NB4 (cell line): ENCODE results near the gene MARK2.

Experiments
- DNase-seq: peaks from one replicate; pipeline ENCODE4 v3.0.0; 2010; ENCODE audit warnings: low read depth
- H3K4me3 ChIP-seq: one replicate; pipeline ENCODE4 v1.5.1; 2011; ENCODE audit warnings: mild to moderate bottlenecking, low read depth, low read length, moderate library complexity
- MAX ChIP-seq: IDR thresholded peaks from 2 replicates; pipeline ENCODE4 v1.6.1; 2011; ENCODE audit warnings: low read depth, low read length
- MYC ChIP-seq: IDR thresholded peaks from 2 replicates; pipeline ENCODE4 v1.6.1; 2011; ENCODE audit warnings: low read depth, low read length
- POLR2A ChIP-seq: IDR thresholded peaks from 2 replicates; pipeline ENCODE4 v1.6.1; 2011; ENCODE audit warnings: mild to moderate bottlenecking; ENCODE audit not compliant: insufficient read length; ENCODE audit errors: extremely low read depth
- TF ChIP-seq, protein P1 (sequence below): IDR thresholded peaks from one replicate; pipeline ENCODE4 v1.5.1; 2012; ENCODE audit warnings: low read depth, low read length

The MARK2 gene

GRCh38 chr11:63873311-63873710 lies 34.4 kb downstream of the MARK2 start:
- no peak for TF ChIP-seq MAX
- no peak for TF ChIP-seq POLR2A
- TF ChIP-seq, protein P1, sequence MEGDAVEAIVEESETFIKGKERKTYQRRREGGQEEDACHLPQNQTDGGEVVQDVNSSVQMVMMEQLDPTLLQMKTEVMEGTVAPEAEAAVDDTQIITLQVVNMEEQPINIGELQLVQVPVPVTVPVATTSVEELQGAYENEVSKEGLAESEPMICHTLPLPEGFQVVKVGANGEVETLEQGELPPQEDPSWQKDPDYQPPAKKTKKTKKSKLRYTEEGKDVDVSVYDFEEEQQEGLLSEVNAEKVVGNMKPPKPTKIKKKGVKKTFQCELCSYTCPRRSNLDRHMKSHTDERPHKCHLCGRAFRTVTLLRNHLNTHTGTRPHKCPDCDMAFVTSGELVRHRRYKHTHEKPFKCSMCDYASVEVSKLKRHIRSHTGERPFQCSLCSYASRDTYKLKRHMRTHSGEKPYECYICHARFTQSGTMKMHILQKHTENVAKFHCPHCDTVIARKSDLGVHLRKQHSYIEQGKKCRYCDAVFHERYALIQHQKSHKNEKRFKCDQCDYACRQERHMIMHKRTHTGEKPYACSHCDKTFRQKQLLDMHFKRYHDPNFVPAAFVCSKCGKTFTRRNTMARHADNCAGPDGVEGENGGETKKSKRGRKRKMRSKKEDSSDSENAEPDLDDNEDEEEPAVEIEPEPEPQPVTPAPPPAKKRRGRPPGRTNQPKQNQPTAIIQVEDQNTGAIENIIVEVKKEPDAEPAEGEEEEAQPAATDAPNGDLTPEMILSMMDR, result no peak
- TF ChIP-seq MYC, result no peak
- peak; percentile 30 for DNase-seq
- H3K4me3 ChIP-seq, result no peak overlapping the region

GRCh38 chr11:63874511-63874910 lies 35.6 kb downstream of the MARK2 start:
- no peak for DNase-seq
- H3K4me3 ChIP-seq, result no peak overlapping the region
- TF ChIP-seq MAX (no peak), POLR2A (no peak), MYC (no peak)
- TF ChIP-seq, protein P1, result no peak

GRCh38 chr11:63875506-63876065 lies 36.7 kb downstream of the MARK2 start:
- H3K4me3 ChIP-seq, result no peak overlapping the region
- no peak for DNase-seq
- TF ChIP-seq MAX, result no peak
- no peak for TF ChIP-seq POLR2A
- TF ChIP-seq MYC, result no peak
- TF ChIP-seq, protein P1, result no peak

- H3K4me3 ChIP-seq, result no peak overlapping the region
- no peak for TF ChIP-seq MAX
- no peak for TF ChIP-seq POLR2A
- TF ChIP-seq, protein P1, result no peak
- TF ChIP-seq MYC, result no peak
- DNase-seq, result no peak
Measured at GRCh38 chr11:63876616-63877015, 37.7 kb downstream of the MARK2 start.

DNA sequence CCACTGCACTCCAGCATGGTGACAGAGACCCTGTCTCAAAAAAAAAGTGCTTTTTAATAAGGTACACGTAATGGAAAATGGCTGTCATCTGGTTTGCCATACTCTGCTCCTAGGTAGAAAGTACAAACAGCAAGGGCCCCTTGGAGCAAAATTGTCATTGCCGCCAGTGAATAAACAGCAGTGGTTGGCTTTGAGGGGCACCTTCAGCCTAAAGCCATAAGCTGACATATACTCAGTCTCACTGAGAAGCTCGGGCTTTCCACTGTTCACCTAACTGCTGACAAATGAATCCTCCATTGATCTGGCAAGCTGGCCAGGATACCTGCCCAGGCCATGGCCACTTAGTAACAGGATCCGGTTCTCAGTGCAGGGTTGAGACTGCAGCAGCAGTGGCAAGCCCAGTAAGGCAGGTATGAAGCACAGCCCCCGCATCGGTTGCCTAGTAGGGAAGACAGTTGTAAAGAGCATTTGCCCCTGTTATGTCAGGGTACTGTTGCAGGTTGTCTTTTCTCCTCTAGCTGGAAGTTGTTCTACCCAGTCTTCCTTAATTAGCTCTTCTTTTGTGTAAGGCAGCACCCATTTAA lies 38.8 kb downstream of the MARK2 start:
- H3K4me3 ChIP-seq, result no peak overlapping the region
- TF ChIP-seq, protein P1, result no peak
- TF ChIP-seq POLR2A (no peak), MAX (no peak), MYC (no peak)
- DNase-seq, result no peak
